Adipose tissue (tissue), 3 donors: Measurements from ENCODE around the gene VPREB1. TPM values are rescaled to one million over a fixed set of nuclear protein-coding genes. Genes with fewer than 3 reads are reported as not detected.
"Not testable (repeated sequence)": the region's sequence is repeated elsewhere in the genome, so short reads cannot be mapped to it uniquely, and the experiment has no call there.

Source experiments
- H3K27ac ChIP-seq: one replicate; pipeline ENCODE4 v1.5.1; 2013; ENCODE audit warnings: low read depth, low read length
- WGBS, 3 donors: extraction: QIAGEN DNeasy Blood & Tissue Kit; methylation state at CpG; one replicate each; pipeline ENCODE4 v1.1.7; 2013; 5-methylcytosine and 5-hydroxymethylcytosine counted together
- polyA plus RNA-seq, 3 donors: library from polyadenylated mRNA; stranded (reverse); fragments of 200-250 nt; gene quantifications; one replicate each; pipeline ENCODE4 v1.2.3, GENCODE V29; 2013
- donor health status: healthy with polysubstance abuse.
- donor health status: Bipolar disorder and iron deficiency.
- donor health status: healthy.

The VPREB1 gene, protein sequence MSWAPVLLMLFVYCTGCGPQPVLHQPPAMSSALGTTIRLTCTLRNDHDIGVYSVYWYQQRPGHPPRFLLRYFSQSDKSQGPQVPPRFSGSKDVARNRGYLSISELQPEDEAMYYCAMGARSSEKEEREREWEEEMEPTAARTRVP
- polyA plus RNA-seq, result under 1 TPM in 1 of 3 donors, not detected in 2; 0.09 TPM

DNA sequence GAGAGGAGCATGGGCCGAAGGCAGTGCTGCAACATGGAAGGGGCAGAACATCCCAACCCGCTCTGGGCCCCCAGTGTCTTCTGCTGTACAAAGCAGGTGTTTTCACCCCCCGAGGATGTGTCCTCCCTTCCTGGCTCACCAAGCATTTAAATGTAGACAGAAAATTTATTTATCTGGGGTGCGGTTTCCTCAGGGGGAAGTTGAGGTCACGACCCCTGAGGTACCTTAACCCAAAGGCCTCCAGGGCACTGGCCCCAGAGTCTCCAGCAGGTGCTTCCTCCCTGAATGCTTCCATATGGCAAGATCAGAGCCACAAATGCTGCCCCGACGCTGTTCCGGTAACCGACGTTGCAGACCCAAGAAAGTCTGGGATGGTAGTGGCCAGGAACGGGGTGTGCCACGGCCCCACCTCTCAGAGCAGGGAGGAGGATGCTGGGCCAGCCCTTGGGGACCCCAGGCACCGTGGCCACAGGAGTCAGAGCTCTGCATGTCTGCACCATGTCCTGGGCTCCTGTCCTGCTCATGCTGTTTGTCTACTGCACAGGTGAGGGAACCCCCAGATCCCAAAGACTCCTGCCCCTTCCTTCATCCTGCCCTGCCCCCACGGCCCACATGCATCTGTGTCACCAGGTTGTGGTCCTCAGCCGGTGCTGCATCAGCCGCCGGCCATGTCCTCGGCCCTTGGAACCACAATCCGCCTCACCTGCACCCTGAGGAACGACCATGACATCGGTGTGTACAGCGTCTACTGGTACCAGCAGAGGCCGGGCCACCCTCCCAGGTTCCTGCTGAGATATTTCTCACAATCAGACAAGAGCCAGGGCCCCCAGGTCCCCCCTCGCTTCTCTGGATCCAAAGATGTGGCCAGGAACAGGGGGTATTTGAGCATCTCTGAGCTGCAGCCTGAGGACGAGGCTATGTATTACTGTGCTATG, at the start of gene VPREB1:
TSS of gene VPREB1 (plus strand) at position 471 of the 935 bp plus-strand sequence. CDS start at position 499, 28 bp downstream.
- H3K27ac ChIP-seq, result no peak within 1 kb of the TSS
- 48 to 71% (median 50%) methylated on average over 25 of the region's 25 CpGs for WGBS, 3 donors

DNA sequence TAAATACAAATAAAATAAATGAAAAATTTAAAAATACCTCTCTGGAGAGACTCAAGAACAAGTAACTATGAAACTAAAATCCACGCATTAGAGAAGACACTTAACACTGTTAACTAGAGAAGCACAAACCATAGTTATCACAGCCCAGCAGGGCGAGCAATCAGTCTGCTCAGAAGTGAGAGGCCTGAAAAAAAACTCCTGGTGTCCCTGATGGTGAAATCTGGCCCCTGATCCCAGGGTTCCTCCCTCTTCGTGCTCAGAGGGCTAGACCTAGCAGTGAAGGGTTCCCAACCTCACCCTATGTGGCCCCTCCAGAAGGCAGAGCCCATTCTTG, 49.7 kb upstream of the VPREB1 start:
- 38 to 50% (median 43%) methylated on average over 3 of the region's 3 CpGs for WGBS, 3 donors

DNA sequence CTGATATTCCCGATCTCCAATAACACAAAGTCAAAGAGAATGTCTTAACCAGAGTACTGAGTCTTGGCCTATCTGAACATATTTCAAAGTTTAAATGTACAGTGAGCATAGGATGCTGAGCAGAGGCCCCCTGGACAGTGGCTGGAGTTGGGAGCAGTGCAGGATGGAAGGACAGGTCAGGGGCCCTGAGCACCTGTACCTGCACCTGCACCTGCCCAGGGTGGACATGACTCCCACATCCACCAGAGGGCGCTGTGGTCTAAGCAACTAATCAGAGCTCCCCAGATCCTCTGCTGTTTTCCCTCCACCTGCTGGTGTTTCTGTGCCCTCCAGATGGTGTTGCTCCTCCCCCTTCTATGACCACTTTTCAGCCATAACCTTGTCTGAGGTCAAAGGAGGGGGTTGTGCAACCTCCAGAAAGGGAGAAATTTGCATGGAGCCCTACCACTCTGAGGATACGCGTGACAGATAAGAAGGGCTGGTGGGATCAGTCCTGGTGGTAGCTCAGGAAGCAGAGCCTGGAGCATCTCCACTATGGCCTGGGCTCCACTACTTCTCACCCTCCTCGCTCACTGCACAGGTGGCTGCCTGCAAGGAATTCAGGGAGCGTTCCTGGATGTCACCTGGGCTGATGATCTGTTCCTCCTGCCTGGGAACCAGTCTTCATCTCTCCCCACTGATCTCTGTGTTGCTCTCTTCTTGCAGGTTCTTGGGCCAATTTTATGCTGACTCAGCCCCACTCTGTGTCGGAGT, 49.1 kb upstream of the VPREB1 start:
- WGBS, 3 donors, result 49 to 59% (median 54%) methylated on average over 7 of the region's 7 CpGs
- no peak overlapping the region for H3K27ac ChIP-seq

More for the DNA sequence above, 49.7 kb upstream of the VPREB1 start:
- no peak overlapping the region for H3K27ac ChIP-seq

DNA sequence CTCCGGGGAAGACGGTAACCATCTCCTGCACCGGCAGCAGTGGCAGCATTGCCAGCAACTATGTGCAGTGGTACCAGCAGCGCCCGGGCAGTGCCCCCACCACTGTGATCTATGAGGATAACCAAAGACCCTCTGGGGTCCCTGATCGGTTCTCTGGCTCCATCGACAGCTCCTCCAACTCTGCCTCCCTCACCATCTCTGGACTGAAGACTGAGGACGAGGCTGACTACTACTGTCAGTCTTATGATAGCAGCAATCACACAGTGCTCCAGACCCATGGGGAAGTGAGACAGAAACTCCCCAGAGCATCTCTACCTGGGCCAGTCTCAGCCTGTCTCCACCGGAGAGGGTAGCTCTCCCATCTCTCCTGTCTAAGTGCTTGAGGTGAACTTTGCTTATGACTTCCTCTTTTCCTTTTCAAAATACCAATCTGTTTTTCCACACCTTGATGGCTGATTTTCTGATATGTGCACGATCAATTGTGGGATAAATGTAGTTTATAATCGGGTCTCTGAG, 48.5 kb upstream of the VPREB1 start:
- no peak overlapping the region for H3K27ac ChIP-seq
- 67 to 75% (median 67%) methylated on average over 11 of the region's 11 CpGs for WGBS, 3 donors

DNA sequence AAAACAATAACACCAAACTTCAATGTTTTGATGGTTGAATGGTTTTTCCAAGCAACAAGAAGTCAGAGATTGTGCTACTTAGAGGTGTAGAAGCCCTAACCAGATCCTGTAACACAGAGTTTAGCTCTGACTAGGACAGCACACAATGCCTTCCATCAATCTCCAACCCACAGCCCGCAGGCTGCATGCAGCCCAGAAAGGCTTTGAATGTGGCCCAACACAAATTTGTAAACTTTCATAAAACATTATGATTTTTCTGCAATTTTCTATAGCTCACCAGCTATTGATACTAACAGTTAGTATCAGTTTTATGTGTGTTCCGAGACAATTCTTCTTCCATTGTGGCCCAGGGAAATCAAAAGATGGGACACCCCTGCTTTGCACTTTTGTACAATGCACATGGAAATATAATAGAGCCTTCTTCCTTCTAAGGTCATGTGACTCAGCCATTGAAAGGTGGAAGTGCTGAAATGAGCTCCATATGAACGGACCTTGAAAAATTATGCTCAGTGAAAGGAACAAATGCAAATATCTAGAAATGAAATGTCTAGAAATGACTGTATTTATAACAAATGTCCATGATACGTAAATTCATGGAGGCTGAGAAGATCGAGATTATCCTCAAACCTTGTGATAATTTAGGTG, 47.6 kb upstream of the VPREB1 start:
- WGBS, 3 donors, result 58 to 65% (median 63%) methylated on average over 5 of the region's 5 CpGs
- no peak overlapping the region for H3K27ac ChIP-seq

DNA sequence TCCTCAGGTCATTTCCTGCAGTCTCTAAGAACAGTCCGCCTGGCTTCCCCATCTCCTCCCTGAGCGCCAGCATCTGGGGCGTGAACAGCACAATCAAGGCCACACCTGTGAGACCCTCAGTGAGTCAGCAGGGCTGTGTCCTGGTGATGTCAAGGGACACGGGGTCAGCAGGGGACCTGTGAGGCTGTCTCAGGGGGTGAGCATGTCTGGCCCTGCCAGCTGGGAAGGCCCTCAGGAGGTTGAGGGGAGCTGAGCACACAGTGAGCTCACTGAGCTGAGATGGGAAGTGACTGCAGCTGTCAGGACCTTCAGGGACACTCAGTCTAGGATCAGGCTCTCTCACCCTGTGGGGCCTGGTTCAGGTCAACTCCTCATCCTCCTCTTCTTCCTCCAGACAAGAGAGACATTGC, 46.6 kb upstream of the VPREB1 start:
- H3K27ac ChIP-seq, result no peak overlapping the region
- WGBS, 3 donors, result 60 to 79% (median 64%) methylated on average over 4 of the region's 4 CpGs

DNA sequence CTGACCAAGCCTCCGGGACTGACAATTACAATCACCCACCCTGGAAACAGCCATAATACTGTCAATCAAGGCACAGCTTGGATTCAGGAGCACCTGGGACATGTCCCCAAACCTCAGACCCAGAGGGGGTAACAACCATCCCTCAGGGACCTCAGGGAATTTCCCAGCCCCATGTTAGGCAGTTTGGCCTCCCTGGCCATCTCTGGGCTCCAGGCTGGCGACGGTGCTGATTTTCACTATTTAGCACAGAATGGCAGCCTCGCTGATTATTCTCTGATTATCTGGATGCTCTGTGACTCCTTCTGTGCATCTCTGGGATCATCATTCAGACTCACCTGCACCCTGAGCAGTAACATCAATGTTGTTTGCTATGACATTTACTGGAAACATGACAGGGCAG, 45.8 kb upstream of the VPREB1 start:
- H3K27ac ChIP-seq, result no peak overlapping the region
- 48 to 72% (median 65%) methylated on average over 4 of the region's 4 CpGs for WGBS, 3 donors

DNA sequence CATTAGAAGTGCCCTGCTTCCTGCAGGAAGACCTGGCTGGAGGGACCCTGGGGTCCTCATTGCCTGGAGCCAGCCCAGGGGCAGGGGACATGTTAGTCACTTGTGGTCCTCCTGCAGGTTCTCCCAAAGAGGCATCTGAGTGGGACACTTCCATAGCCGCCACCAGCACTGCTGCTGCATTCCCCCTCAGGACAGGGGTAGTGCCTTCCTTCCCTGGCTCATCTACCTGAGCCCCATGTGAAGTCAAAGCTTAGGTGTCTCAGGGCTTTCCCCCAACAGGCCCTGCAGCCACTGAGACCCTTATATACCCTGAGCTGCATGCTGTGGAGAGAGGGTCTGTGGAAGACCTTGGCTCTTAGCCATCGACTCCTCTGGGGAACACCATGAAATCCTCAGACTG, 45.0 kb upstream of the VPREB1 start:
- 65 to 89% (median 68%) methylated on average over 2 of the region's 2 CpGs for WGBS, 3 donors

DNA sequence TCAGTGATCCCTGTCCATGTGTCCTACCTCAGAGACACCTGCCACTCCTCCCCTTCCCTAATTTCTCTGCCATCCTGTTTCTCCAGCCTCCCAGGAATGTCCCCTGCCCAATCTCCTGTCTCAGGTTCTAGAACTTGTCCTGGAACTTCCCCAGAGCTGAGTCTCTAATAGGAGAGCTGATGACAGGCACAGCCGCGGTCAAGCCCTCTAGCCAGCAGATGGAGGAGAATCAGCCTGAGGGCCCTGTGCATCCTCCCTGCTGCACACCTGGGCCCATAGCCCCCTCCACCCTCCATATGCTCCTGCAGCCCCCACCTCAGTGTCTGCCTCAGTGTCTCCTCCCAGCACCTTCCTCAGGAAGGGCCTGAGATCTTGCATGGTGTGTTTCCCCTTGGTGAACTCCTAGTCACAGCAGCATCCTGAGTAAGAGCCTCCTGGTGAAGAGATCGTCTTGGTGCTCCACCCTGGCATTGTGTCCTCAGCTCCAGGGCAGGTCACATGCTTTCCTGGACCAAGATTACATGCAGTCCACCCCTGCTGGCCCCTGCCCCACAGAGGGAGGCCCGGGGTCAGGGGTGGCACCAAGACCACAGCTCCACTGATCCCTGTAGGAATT, 43.9 kb upstream of the VPREB1 start:
- H3K27ac ChIP-seq, result no peak overlapping the region
- 48 to 67% (median 60%) methylated on average over 4 of the region's 4 CpGs for WGBS, 3 donors

More for the DNA sequence above, 45.0 kb upstream of the VPREB1 start:
- H3K27ac ChIP-seq, result no peak overlapping the region

DNA sequence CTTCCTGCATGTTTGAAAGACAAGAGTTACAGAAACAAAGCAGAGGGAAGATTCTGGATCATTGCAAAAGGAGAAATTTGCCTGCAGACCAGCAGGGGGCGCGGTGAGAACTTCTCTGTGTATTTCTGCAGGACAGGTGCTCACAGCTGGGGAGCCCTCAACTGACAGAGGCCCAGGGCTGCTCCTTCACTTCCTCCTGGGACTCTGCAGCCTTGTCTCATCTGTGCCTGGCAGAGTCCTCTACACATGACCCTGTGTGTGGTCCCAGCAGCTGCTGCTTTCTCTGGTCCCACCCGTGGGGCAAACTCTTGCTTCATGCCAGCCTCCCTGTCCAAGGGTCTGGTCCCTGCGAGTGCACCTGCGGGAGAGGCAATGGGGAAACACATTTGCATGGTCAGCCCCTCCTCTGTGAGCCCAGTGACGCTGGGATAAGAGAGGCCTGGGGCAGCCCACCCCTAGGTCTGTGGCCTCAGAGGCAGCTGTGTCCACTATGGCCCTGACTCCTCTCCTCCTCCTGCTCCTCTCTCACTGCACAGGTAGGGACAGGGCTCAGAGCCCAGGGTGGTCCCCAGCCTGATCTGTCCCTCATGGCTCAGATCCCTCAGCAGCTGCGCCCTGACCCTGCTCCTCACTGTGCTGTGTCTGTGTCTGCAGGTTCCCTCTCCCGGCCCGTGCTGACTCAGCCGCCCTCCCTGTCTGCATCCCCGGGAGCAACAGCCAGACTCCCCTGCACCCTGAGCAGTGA, 43.2 kb upstream of the VPREB1 start:
- WGBS, 3 donors, result 42 to 51% (median 44%) methylated on average over 11 of the region's 11 CpGs
- no peak overlapping the region for H3K27ac ChIP-seq

DNA sequence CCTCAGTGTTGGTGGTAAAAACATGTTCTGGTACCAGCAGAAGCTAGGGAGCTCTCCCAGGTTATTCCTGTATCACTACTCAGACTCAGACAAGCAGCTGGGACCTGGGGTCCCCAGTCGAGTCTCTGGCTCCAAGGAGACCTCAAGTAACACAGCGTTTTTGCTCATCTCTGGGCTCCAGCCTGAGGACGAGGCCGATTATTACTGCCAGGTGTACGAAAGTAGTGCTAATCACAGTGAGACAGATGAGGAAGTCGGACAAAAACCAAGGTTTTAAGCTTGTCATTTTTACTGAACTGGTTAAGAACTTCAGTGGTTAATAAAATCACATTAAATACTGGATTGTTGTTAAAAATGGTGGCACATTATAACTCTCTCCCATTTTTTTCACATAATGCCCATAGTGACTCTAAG, 42.6 kb upstream of the VPREB1 start:
- WGBS, 3 donors, result 54 to 58% (median 56%) methylated on average over 6 of the region's 6 CpGs
- no peak overlapping the region for H3K27ac ChIP-seq

DNA sequence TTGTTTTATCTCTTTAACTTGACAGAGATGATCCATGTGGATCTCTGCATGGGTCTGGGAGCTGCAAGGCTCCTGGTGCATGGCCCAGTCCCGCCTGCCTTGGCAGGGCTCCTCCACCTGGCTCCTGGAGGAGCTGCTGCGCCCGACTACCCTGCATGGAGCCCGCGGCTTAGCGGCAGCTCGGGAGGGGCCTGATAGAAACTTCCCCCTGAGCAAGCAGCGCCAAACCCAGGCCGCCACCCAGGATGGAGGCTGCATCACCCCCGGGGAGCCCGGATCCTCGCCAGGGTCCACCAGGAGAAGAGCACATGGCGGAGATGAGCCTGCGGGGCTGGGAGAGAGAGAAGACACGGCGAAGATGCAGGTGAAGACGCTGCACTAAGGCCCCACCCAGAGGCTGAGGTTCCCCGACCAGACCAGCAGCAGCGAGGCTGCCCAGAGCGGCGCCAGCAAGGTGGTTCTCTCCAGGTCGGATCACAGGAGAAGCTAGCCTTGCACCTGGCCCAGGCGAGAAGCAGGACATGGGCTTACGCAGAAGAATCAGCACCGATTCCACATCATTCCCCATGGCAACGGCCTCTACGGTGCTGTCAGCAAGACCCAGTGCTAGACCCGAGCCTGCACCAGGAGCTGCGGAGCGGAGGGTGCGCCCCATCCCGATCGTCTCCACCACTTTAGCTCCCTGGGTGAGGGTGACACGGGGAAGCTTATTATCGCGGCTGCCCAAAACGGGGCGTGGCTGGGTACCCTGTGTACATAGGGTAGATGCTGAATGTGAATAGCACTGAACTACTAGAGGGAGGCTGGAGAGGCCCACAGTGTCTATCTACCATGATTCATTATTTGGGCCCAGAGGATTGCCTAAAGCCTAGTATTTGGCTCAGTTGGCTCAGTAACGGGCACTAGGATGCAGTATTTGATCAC, 41.3 kb upstream of the VPREB1 start:
- H3K27ac ChIP-seq, result no peak overlapping the region
- WGBS, 3 donors, result 55 to 72% (median 67%) methylated on average over 39 of the region's 39 CpGs

DNA sequence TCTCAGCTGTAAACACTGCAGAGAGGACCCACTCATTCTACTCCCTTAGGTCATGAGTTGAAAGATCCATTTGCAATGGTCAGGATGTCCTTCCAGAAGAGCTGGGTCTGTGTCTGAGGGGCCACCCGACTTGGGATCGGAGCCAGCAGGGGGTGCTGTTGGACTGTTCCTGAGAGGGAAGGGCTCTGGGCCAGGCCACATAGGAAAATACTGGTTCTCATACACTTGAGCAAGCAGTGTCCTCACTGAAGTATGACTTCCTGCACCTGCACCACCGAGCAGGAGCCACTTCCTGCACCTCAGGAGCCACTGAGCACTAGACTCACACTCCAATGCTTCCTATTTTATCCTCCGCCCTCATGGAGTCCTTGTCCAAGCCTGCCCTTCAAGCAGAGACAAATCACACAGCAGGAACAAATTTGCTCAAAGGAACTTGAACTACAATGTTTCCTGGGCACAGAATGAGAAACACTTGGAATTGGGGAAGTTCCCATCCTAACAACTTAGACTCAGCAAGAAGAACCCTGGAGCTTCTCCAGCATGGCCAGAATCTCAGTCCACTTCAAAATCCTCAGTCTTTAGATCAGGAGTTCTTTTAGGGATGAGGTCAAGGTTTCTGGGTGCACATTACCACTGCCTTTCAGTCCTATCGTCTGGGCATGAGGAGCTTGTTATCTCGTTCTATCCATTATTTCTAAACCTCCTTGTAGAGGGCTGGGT, 36.6 kb upstream of the VPREB1 start:
- H3K27ac ChIP-seq, result no peak overlapping the region
- 12 to 17% (median 15%) methylated on average over 6 of the region's 6 CpGs for WGBS, 3 donors

DNA sequence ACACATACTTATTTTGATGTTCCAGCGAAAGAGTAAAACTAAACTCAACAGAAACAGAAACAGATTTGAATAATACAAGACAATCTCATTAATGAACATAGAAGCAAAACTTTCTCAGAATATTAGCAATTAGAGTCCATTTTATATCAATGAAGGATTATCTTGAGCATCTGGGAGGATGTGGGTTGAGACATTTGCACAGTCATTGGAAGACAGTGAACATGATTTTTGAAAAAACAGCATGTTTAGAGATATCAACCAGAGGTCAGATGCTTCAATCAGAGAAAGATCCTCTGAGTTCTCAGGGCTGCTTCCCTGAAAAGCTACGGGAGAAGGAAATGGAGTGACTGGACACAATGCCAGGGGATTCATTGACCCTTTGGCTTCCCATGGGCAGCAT, 35.9 kb upstream of the VPREB1 start:
- WGBS, 3 donors, result 20 to 74% (median 73%) methylated on average over 2 of the region's 2 CpGs
- H3K27ac ChIP-seq, result no peak overlapping the region

DNA sequence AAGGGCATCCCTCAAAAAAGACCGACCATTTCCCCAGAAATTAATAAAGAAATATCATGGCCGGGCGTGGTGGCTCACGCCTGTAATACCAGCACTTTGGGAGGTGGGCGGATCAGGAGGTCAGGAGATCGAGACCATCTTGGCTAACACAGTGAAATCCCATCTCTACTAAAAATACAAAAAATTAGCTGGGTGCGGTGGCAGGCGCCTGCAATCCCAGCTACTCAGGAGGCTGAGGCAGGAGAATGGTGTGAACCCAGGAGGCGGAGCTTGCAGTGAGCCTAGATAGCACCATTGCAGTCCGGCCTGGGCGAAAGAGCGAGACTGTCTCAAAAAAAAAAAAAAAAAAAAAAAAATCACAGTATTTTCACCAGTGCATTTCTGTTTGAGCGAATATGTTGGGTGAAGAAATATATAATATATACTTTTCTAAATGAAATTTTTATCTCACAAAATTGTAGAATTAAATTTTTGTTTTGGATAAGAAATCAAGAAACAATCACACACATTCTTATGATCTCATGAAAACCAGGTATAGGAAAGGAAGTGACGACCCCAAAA, 35.4 kb upstream of the VPREB1 start:
- H3K27ac ChIP-seq, result not testable (repeated sequence)
- 82 to 90% (median 90%) methylated on average over 14 of the region's 14 CpGs for WGBS, 3 donors

DNA sequence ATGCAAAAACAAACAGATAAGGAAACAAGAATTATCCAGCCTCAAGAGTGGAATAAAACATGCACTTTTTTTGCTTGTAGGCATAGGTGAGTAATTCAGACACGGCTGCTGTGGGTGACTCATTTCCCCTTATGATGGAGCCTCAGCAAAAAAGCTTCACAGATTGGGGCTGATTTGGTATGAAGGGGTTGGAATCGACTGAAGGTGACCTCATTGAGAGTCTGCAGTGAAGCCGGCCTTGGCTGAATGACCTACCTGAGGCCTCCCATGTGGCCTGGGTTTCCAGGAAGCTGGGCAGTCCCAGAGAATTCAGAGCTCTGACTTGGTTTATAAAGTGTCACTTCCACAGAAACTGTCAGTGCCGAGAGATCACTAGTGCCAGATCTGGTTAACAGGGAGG, 34.2 kb upstream of the VPREB1 start:
- 40 to 68% (median 51%) methylated on average over 4 of the region's 4 CpGs for WGBS, 3 donors
- H3K27ac ChIP-seq, result no peak overlapping the region
